ENCODE results near the gene POGLUT2.

Gene POGLUT2

GRCh38 chr13:102798581-102799425, at the start of gene POGLUT2, which contains the start of gene BIVM:
Gene POGLUT2, minus strand, starts transcription at chr13:102798976. Its CDS starts 306 bp downstream, at chr13:102798670.
Gene BIVM, plus strand, starts transcription at chr13:102799119. Its CDS starts 8,149 bp downstream, at chr13:102807268.
- DNase-seq: peak; percentile 67

- DNase-seq: no peak
These were observed 48.8 kb upstream of the POGLUT2 start for GRCh38 chr13:102847272-102848234.

- no peak for DNase-seq
These were observed 47.7 kb upstream of the POGLUT2 start for GRCh38 chr13:102846261-102847015.

DNA sequence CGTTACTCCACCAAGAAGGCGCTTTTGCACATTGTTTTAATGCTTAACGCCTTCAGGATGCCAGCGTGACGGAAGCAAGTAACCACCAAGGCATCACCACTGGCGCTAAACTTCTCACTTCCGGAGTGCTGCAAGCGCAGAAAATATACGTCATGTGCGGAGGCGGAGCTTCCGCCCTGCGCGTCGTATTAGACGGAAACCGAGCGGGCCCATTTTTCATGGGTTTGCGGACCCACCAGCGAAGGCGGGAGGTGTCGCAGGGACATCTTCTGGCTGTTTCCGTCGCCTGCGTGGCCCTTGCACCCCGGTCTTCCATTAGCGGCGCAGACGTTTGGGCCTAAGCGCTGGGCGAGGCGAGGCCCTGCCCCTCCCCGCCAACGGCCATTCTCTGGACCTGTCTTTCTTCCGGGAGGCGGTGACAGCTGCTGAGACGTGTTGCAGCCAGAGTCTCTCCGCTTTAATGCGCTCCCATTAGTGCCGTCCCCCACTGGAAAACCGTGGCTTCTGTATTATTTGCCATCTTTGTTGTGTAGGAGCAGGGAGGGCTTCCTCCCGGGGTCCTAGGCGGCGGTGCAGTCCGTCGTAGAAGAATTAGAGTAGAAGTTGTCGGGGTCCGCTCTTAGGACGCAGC, 47.0 kb upstream of the POGLUT2 start, which contains the start of gene ERCC5:
Gene ERCC5, plus strand, starts transcription at position 403 of the 631 bp plus-strand sequence. CDS start 235 bp downstream, outside the sequence.
- peak; percentile 82 for DNase-seq

GRCh38 chr13:102845289-102845629, 46.5 kb upstream of the POGLUT2 start:
- DNase-seq: no peak

- DNase-seq: no peak
These were observed 40.7 kb upstream of the POGLUT2 start for GRCh38 chr13:102839462-102839861.

DNA sequence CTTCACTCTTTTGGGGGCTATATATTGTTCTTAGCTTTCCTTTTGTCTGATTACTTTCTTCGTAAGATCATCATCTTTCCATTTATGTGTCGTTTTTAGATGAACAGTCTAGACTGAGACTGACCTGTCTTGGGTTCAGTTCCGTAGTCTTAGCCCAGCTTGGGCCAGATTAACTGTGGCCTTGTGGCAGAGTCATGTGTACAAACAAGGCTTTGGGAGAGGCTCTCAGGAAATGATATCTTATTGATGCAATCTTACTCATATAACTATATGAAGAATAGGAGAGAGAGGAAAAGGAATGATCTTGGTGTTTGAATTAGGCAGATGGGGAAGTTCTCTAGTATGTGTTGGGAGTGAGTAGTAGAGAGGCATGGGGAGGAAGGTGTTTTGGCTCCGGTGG, 40.2 kb upstream of the POGLUT2 start:
- DNase-seq: no peak

GRCh38 chr13:102838273-102838672, 39.5 kb upstream of the POGLUT2 start:
- no peak for DNase-seq

DNA sequence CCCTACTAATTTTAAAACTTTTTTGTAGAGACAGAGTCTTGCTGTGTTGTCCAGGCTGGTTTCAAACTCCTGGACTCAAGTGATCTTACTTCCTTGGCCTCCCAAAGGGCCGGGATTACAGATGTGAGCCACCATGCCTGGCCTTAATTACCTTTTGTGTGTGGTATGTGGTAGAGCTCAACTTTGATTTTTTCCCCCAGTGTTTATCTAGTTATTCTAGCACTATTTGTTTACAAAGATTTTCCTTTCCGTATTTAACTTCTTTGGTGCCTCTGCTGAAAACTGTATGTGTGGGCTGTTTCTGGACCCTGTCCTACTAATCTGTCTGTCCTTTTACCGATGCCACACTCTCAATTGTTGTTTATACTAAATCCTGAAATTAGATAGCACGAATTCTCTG, 37.7 kb upstream of the POGLUT2 start:
- DNase-seq: no peak

- no peak for DNase-seq
These were observed 31.9 kb upstream of the POGLUT2 start for GRCh38 chr13:102830646-102831045.

GRCh38 chr13:102825921-102826706, 27.3 kb upstream of the POGLUT2 start:
- no peak for DNase-seq

- no peak for DNase-seq
These were observed 26.6 kb upstream of the POGLUT2 start for GRCh38 chr13:102825400-102825799.

DNA sequence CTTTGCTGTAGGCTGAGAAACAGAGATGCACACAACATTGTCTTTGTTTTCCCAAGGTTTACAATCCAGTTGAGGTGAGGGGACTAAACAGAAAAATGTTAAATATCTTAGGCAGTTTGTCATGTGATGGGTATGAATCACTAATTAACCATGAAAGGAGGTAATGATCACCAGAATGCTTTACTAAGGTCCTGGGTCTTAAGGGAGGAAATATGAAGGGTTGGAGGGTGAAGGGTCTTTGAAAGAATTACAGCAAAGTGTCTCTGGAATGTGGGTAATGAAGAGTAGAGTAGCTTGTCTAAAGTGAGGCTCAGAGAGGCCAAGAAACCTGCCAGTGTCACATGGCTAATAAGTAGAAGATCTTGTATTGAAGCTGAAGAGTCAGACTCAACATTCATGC, 19.1 kb upstream of the POGLUT2 start:
- no peak for DNase-seq

- no peak for DNase-seq
These were observed 18.5 kb upstream of the POGLUT2 start for GRCh38 chr13:102817241-102817640.

- no peak for DNase-seq
These were observed 17.9 kb upstream of the POGLUT2 start for GRCh38 chr13:102816708-102817107.

DNA sequence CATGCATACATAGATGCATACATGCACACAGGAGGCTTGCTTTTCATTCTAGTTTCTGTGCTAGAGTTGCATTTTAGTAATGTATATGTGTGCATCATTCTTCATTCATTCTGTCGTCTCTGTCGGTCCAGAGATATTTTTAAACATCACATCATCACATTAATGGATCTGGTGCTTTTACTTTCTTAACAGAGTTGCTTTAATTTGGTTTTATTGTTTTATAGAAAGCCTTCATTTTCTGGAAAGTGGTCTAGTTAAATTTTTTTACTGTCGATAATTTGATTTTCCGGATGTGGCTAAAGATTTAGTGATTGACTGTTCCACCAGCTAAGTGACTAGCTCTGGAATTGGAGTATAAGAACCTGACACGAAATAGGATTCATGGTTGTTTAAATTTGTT, 17.0 kb upstream of the POGLUT2 start:
- DNase-seq: no peak

- DNase-seq: no peak
These were observed 16.0 kb upstream of the POGLUT2 start for GRCh38 chr13:102814793-102815192.

GRCh38 chr13:102814025-102814607, 15.3 kb upstream of the POGLUT2 start:
- no peak for DNase-seq

GRCh38 chr13:102812611-102813287, 14.0 kb upstream of the POGLUT2 start:
- no peak for DNase-seq

DNA sequence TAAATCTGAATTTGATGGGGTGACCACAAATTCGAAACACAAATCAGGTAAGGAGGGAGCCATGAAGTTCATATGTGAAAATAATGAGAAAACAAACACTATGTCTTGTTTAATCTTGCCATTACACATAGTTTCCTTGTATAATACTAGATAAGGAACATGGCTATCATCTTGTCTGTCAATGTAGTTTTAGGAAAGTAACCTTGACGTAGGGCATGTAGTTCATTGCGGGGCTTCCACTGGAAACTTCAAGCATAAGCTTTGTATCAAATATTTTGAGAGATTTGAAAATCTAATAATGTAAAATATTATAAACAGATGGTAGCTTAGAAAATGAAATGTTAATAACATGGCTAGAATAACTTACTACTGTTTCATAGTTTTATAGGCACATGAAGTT, 8.9 kb upstream of the POGLUT2 start:
- DNase-seq: no peak

All from NCI-H2107 (cell line).